ENCODE results near the gene RASA3.

The RASA3 gene

DNA sequence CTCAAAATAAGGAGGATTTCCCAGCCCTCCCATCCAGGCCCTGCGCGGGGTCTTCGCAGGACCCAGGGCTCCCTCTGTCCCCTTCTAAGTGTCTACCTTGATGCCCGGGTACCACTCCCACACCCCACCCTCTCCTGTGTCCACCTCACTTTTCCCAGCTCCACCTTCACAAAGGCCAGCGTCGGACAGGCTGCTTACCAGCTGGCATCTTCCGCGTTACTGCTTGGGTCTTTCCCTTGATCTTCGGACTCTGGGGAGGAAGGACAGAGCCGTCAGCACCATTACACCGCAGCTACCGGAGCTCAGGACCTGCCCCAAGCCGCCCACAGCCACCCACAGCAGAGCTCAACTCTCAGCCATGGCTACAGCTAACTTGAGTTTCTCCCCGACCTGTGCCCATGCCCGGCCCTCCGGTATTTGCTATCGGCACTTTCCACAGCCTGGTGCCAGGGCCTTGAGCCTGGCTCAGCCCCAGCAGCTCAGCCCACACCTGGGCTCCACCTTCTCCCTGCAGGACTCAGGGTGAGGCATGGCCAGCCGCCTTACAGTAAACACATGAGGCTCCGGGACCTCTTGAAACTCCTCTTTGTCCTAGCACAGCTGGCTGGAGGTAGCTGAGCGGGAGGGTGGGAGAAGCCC is 162.3 kb downstream of the RASA3 start:
- TF ChIP-seq, protein P1, sequence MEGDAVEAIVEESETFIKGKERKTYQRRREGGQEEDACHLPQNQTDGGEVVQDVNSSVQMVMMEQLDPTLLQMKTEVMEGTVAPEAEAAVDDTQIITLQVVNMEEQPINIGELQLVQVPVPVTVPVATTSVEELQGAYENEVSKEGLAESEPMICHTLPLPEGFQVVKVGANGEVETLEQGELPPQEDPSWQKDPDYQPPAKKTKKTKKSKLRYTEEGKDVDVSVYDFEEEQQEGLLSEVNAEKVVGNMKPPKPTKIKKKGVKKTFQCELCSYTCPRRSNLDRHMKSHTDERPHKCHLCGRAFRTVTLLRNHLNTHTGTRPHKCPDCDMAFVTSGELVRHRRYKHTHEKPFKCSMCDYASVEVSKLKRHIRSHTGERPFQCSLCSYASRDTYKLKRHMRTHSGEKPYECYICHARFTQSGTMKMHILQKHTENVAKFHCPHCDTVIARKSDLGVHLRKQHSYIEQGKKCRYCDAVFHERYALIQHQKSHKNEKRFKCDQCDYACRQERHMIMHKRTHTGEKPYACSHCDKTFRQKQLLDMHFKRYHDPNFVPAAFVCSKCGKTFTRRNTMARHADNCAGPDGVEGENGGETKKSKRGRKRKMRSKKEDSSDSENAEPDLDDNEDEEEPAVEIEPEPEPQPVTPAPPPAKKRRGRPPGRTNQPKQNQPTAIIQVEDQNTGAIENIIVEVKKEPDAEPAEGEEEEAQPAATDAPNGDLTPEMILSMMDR (IDR thresholded peaks at IDR 0.05; ENCODE audit: insufficient read depth, missing control alignments), result no peak
- DNase-seq (ENCODE audit: insufficient read length, low spot score), result no peak
- FAIRE-seq, result no peak

DNA sequence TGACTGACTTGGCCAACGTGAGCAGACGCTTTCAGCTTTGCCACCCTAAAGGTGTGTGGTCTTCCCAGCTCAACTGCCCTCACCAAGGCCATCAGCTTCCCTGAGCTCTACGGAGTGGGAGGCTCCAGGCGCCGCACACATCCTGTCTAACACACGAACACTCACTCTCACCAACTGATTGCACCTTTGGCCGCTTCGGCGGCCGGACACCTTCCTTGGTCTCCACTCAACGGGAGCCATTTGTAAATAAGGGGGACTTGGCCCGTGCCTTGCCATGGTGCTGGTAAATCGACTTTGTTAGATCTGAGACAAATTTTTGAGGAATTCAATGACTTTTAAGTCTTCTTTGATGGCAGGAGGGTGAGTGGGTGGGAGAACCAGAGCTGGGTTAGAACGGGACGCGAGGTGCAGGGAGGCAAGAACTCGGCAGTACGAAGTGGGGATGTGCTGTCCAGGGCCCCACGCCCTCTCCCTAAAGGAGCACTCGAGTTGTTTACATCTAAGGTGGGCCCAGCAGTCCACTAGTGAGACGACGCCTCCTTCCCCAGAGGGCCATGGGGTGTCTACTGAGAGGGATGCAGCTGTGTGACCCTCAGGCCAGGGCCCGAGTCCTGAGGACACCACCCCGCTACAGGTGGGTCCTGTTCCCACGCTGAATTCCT is 163.0 kb downstream of the RASA3 start:
- FAIRE-seq (no peak), DNase-seq (ENCODE audit: insufficient read length, low spot score) (no peak)
- TF ChIP-seq, protein P1 (IDR thresholded peaks at IDR 0.05; ENCODE audit: insufficient read depth, missing control alignments), result no peak

DNA sequence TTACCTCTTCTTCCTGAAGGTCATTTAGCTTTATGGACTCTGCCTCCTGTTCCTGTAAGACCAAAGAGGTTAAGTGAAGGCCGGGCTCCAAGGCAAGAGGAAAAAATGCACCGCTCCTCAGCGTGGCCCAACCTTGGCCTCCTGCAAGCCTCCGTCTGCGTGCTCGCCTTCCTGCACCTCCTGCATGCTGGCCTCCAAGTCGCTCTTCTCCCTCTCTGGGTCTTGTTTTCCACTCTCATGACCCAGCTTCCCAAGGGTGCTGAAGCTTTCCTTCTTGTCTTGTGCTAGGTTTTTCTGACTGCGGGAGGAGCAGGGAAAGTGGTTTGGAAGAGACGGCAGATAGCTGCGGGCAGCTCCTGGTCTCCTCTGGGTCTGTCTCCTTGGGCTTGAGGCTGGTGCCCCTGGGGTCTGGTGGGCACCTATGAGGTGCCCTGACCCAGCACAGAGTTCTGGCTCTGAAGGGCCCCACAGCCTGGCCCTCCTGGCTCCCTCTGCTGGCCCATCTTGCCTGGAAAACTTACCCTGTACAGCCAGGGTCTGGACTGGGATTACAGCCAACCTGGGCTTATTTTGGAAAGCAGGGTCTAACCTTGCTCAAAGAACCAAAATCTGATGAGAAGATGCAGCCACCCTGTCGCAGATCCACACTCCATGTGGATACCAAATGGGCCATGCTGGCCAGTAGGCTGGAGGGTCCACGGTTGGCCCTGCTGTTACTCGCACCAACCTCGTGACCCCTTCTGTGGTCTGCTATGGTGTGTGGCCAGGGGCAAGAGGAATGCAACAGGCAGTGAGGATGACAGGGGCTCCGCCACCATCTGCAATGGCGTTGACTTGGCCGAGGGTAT is 163.7 kb downstream of the RASA3 start:
- TF ChIP-seq, protein P1 (IDR thresholded peaks at IDR 0.05; ENCODE audit: insufficient read depth, missing control alignments), result no peak
- no peak for FAIRE-seq
- DNase-seq (ENCODE audit: insufficient read length, low spot score), result no peak

DNA sequence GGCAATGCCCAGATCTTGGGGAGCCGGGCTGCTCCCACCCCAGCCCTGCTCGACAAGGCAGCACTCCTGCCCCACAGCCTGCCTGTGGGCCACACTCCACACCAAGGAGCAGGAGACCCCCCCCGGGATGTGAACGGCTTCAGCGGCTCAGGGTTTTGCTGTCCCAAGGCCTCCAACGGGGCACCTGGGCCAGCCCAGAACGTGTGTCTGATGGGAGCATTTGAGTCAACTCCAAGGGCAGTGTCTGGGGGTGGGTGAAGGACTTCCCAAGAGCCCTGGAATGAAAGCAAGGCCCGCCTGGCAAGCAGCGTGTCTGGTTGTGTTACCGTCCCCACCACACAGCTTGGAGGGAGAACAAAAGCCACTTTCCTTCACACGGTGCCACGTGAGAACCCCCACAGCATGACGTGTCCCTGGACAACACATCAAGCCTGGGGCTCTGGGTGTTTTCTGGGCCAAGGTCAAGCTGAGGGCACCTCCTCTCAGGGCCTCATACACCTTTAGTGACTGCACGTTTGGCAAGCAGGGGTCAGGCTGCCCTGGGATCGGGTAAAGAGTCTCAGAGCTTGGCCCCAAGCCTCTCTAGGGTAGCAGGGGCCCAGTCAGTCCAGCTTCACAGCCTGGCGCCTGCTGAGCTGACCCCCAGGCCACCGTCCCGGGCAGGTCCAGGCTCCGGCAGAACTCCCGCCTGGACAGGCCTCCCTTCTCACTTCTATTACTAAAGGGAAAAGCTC is 164.5 kb downstream of the RASA3 start:
- no peak for DNase-seq (ENCODE audit: insufficient read length, low spot score)
- TF ChIP-seq, protein P1 (IDR thresholded peaks at IDR 0.05; ENCODE audit: insufficient read depth, missing control alignments), result no peak
- no peak for FAIRE-seq

DNA sequence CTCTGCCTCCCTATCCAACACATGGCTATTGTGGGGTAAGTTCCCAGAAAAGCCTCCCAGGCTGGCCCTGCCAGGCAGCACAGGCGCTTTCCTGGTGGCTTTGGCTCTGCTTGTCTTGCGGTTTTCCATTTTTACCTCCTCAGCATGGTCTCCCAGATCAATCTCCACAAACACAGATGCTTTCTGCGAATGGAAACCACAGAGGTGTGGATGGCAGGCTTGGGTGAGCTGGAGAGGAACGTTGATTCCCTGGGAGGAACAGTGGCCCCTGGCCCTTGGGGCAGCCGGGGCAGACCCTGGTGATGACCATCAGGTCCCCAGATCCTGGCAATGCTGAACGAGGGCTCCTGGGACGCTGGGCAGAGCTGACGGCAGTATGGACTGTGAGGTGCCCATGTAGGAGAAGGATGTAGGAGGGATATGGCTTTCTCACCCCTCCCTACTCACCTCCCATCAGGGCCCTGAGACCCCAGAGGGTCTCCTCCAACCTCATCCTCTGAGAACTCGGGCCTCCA is 165.2 kb downstream of the RASA3 start:
- DNase-seq (ENCODE audit: insufficient read length, low spot score) (no peak), FAIRE-seq (no peak)
- TF ChIP-seq, protein P1 (IDR thresholded peaks at IDR 0.05; ENCODE audit: insufficient read depth, missing control alignments), result no peak

DNA sequence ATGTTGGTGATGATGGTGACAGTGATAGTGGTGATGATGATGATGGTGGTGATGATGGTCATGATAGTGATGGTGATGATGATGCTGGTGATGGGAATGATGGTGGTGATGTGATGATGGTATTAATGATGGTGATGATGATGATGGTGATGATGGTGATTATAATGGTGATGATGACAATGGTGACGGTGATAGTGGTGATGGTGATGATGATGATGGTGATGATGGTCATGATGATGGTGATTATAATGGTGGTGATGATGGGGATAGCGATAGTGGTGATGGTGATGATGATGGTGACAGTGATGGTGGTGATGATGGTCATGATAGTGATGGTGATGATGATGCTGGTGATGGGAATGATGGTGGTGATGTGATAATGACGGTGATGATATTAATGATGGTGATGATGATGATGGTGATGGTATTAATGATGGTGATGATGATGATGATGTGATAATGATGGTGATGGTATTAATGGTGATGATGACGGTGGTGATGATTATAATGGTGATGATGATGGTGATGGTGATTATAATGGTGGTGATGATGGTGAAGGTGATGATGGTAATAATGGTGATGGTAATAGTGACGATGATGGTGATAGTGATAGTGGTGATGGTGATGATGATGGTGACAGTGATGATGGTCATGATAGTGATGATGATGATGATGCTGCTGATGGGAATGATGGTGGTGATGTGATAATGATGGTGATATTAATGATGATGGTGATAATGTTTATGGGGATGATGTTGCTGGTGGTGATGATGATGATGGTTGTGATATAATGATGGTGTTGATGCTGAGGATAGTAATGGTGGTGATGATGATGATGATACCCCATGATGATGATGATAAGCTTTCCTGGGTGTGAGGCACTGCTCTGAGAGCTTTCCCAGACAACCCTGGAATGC is 166.2 kb downstream of the RASA3 start:
- DNase-seq (ENCODE audit: insufficient read length, low spot score) (no peak), FAIRE-seq (no peak)
- TF ChIP-seq, protein P1 (IDR thresholded peaks at IDR 0.05; ENCODE audit: insufficient read depth, missing control alignments), result no peak
